Retinal pigment epithelial cell (primary cell): ENCODE results near the gene DSCAML1.

Experiments used
- DNase-seq: peaks from one replicate; pipeline ENCODE4 v3.0.0-alpha.2; 2010; ENCODE audit warnings: low read depth
- H3K4me3 ChIP-seq: 2 replicates; pipeline ENCODE4 v1.5.1; 2011; ENCODE audit warnings: mild to moderate bottlenecking, low read length, control low read depth, moderate library complexity
- TF ChIP-seq, protein P1 (sequence below): conservative IDR thresholded peaks from 2 replicates; pipeline ENCODE4 v1.5.1; 2011; ENCODE audit warnings: low read depth, low read length, control low read depth, inconsistent platforms

The DSCAML1 gene

DNA sequence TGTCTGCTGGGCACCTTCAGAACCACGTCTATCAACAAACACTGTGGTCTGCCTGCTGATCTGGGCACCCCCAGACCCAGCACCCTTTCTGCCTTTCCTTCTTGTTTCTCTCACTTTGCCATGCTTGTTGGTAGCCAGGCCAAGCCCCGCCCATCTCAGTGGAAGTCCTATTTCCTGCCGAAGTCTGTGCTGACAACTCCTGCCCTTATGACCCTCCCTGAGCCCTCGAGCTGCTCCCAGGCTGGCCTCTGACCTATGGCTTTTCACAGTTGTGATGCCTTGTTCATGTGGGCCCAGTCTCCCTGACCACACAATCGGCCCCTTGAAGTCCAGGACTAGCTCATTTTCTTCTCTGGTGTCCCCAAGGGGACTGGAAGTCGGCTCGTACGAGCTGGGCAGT is 132.1 kb downstream of the DSCAML1 start:
- DNase-seq: no peak
- no peak overlapping the region for H3K4me3 ChIP-seq
- TF ChIP-seq, protein P1, sequence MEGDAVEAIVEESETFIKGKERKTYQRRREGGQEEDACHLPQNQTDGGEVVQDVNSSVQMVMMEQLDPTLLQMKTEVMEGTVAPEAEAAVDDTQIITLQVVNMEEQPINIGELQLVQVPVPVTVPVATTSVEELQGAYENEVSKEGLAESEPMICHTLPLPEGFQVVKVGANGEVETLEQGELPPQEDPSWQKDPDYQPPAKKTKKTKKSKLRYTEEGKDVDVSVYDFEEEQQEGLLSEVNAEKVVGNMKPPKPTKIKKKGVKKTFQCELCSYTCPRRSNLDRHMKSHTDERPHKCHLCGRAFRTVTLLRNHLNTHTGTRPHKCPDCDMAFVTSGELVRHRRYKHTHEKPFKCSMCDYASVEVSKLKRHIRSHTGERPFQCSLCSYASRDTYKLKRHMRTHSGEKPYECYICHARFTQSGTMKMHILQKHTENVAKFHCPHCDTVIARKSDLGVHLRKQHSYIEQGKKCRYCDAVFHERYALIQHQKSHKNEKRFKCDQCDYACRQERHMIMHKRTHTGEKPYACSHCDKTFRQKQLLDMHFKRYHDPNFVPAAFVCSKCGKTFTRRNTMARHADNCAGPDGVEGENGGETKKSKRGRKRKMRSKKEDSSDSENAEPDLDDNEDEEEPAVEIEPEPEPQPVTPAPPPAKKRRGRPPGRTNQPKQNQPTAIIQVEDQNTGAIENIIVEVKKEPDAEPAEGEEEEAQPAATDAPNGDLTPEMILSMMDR: no peak

DNA sequence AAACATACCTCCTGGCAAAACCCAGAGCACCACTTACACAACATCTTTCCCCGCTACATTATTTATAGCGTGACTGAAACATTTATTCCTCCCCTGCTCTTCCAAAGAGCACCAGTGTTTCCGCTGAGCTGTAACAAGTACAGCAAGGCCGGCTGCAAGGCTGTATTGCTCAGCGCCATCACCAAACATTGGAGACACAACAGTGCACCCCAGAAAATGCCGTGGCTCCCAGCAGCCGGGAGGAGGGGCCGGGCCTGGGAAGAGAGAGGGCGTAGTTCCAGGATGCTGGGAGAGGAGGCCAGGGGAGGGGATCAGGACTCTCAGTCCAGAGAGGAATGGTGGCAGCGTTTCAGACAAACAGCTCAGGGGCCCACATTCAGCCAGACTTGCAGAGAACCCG is 133.2 kb downstream of the DSCAML1 start:
- no peak for DNase-seq
- TF ChIP-seq, protein P1: no peak

DNA sequence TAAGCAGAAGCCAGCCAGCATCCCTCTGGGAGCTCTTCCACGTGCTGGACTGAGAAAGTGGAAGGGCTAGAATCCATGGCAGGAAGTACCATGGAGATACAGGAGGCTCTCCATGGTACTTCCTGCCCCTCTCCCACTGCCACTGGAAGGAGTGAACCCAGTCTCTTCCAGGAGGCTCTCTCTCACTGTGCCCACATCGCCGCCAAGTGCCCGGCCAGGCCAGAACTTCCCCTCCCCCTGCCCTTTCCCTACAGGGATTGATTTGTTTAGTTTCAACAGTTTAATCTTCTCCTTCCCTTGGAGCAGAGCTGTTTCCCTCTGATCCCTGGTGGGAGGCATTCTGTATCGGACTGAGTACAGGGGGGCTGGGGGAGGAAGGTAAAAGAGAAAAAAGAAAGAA is 133.6 kb downstream of the DSCAML1 start:
- DNase-seq: no peak
- TF ChIP-seq, protein P1: no peak
- no peak overlapping the region for H3K4me3 ChIP-seq

More for the DNA sequence above, 133.2 kb downstream of the DSCAML1 start:
- H3K4me3 ChIP-seq: no peak overlapping the region

DNA sequence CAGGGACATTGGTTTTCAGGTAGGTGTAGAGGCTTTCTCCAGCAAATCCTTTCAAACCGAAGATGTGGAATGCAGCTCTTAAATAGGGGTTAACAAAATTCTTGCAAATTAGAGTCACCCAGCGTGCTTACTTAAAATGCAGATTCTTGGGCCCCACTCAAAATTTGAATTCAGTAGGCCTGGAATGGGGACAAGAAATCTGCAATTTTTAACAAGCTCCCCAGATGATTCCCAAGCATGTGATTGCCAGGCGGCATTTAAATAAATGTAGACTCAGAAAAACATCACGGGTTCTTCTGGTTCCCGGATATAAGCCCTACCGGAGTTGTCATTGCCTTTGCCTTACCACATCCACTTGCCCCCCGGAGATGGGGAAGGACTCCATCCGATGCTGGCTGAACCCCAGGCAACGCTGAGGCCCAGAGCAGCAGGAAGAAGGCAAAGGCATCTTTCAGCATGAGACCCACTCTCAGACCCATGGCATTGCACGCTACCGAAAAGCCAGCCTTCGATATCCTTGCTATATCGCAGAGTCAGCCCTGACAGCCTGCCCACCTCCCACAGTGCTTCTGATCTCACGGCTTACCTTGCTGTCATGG is 134.2 kb downstream of the DSCAML1 start:
- H3K4me3 ChIP-seq: no peak overlapping the region
- TF ChIP-seq, protein P1: no peak
- DNase-seq: no peak

DNA sequence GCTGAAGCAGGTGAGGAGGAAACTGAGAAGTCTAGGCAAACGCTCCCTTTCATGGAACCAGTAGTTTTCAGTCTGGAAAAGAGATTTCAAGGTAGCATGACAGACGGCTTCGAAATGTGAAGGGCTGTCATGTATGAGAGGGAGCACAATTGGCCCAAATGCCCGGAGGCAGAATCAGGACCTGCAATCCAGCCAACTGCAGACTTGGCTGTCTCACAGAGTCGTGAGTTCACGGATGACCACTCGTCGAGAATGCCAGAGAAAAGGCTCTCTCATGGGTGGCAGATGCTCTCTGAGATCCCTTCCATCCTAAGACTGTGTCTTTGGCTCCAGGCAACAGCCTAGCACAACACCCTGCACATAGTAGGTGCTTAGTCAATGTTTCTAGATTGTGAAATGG is 134.8 kb downstream of the DSCAML1 start:
- TF ChIP-seq, protein P1: no peak
- no peak overlapping the region for H3K4me3 ChIP-seq
- DNase-seq: no peak

DNA sequence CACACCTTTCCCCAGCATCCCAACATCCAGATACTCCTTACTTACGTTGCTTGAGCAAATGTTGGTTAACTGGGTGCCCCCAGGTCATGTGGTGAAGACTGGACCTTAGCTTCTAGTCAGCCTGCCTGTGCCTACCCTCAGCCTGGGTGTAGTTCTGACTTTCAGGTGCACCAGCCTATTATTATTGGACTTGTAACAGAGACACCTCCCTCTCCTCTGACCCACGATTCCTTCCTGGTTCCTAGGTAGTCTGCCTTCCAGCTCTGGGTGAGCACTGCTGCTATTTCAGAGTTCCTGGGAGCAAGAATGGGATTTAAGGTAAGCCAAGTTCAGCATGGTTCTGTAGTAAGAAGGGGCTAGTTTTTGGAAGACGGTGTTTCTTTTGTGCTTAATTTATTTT is 138.2 kb downstream of the DSCAML1 start:
- no peak for DNase-seq
- TF ChIP-seq, protein P1: no peak
- no peak overlapping the region for H3K4me3 ChIP-seq

DNA sequence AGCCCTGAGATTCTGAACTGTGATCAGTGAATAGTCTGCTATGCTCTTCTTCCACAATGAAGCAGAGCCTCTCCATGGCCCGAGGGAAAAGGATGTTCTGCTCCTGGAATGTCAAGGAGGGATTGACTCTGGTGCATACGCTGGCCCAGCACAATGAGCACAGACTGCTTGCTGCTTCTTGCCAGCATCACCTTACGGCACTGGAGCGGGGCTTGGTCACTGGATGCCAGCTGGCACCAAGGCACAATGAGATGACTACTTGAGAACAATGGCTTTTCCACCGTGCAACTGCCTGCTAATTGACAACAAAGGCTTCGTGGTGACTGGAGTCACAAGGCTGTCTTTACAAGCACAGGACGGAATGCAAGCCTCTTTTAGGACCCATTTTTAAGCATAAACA is 139.2 kb downstream of the DSCAML1 start:
- DNase-seq: no peak
- H3K4me3 ChIP-seq: no peak overlapping the region
- TF ChIP-seq, protein P1: no peak
